Gastroesophageal sphincter (tissue), 4 donors: ENCODE measurements around the gene CAMKK1. TPM values are rescaled to one million over a fixed set of nuclear protein-coding genes. Genes with fewer than 3 reads are reported as not detected.
A peak's percentile ranks its signal among the peaks of the same experiment; 100 is the strongest.

Experiments
- ATAC-seq: fragments of 150-250 bp; one replicate; pipeline ENCODE4 v1.9.1; 2016; ENCODE audit warnings: mild to moderate bottlenecking, moderate library complexity
- H3K27ac ChIP-seq, 4 donors: fragments of 200-600 bp; sonication (generic) in 3 of 4; 1 replicate in 3 of 4; 2 replicates in 1 of 4; pipeline ENCODE4 v1.5.1; 2016 to 2019
- H3K27me3 ChIP-seq: fragments of 200-600 bp; sonication (generic); one replicate; pipeline ENCODE4 v1.5.1; 2019
- H3K36me3 ChIP-seq, 2 donors: fragments of 200-600 bp; sonication (generic); one replicate each; pipeline ENCODE4 v1.5.1; 2019; ENCODE audit warnings: control low read depth in 1 of 2
- H3K4me1 ChIP-seq, 3 donors: fragments of 200-600 bp; sonication (generic); 1 replicate in 2 of 3; 2 replicates in 1 of 3; pipeline ENCODE4 v1.5.1; 2016 to 2019; ENCODE audit warnings: control low read depth in 2 of 3
- H3K4me3 ChIP-seq, 2 donors: fragments of 200-600 bp; sonication (generic); one replicate each; pipeline ENCODE4 v1.5.1; 2019; ENCODE audit warnings: mild to moderate bottlenecking in 1 of 2, moderate library complexity in 1 of 2
- H3K9me3 ChIP-seq, 3 donors: fragments of 200-600 bp; sonication (generic); one replicate each; pipeline ENCODE4 v1.5.1; 2017 to 2019; ENCODE audit warnings: control low read depth in 2 of 3
- CTCF ChIP-seq, 4 experiments: fragments of 200-600 bp in 2 of 4; fragments of 450-650 bp in 2 of 4; sonication (generic) in 1 of 4; IDR thresholded peaks; one replicate each; pipeline ENCODE4 v1.5.1; 2017 to 2019; ENCODE audit warnings: antibody characterized with exemption in 4 of 4, mild to moderate bottlenecking in 2 of 4, moderate library complexity in 2 of 4
- EP300 ChIP-seq: sonication (generic); formaldehyde crosslinking; IDR thresholded peaks from one replicate; pipeline ENCODE4 v1.6.1; 2017; ENCODE audit warnings: antibody characterized with exemption, mild to moderate bottlenecking
- POLR2A ChIP-seq, 2 donors: fragments of 450-650 bp; IDR thresholded peaks; one replicate each; pipeline ENCODE4 v1.6.1; 2017; ENCODE audit warnings: antibody characterized with exemption in 2 of 2, mild to moderate bottlenecking in 2 of 2, moderate library complexity in 1 of 2
- POLR2AphosphoS5 ChIP-seq: sonication (generic); formaldehyde crosslinking; IDR thresholded peaks from one replicate; pipeline ENCODE4 v1.6.1; 2017; ENCODE audit warnings: antibody characterized with exemption
- WGBS, 2 donors: methylation state at CpG; one replicate each; pipeline ENCODE4 v1.1.5; 2018; ENCODE audit warnings: low coverage in 1 of 2; 5-methylcytosine and 5-hydroxymethylcytosine counted together
- total RNA-seq, 4 donors: library from RNA; depleted of rRNA; stranded (reverse); fragments of >200 nt; gene quantifications; one replicate each; pipeline ENCODE4 v1.1.0, GENCODE V29; 2016

The CAMKK1 gene
- total RNA-seq, 4 donors from 2014 or later = 3.4 to 7.1 (median 3.8) TPM

GRCh38 chr17:3935140-3935542, 42.3 kb upstream of the CAMKK1 start:
- H3K36me3 ChIP-seq = peaks cover 0 to 31% of the 10 kb centered on the region in 2 donors
- no peaks in the 10 kb centered on the region for H3K4me1 ChIP-seq
- H3K9me3 ChIP-seq = no peaks in the 10 kb centered on the region
- WGBS, 2 donors = 15% methylated on average over 6 of the region's 10 CpGs; no CpG with 5 or more reads in 1 of the 2 donors
- TF ChIP-seq POLR2AphosphoS5 (no peak), CTCF (IDR thresholded peaks at IDR 0.05) (peak in 3 of 4 experiments; percentile 51 to 77 (median 72))
- H3K4me3 ChIP-seq = no peak overlapping the region
- ATAC-seq = peak; percentile 71
- H3K27ac ChIP-seq = no peak overlapping the region
- no peaks in the 10 kb centered on the region for H3K27me3 ChIP-seq

DNA sequence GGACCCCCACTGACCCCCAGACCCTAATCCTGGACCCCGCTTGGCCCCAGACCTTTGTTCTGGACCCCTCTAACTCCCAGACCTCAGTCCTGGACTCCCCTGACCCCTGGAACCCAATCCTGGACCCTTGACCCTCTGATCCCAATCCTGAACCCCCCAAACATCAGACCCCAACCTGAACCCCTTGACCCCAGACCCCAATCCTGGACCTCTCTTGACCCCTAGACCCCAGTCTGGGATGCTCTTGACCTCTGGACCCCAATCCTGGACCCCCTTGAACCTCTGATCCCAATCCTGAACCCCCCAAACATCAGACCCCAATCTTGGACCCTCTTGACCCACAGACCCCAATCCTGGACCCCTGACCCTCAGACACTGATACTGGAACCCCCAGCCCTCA, 36.9 kb upstream of the CAMKK1 start:
- ATAC-seq = no peak
- no peak overlapping the region for H3K4me3 ChIP-seq
- no peaks in the 10 kb centered on the region for H3K27me3 ChIP-seq
- WGBS, 2 donors = 88% methylated on average over 1 of the region's 1 CpG; no CpG with 5 or more reads in 1 of the 2 donors
- peaks cover 0 to 10% of the 10 kb centered on the region in 2 donors for H3K36me3 ChIP-seq
- TF ChIP-seq CTCF (IDR thresholded peaks at IDR 0.05) (no peak), POLR2A (IDR thresholded peaks at IDR 0.05) (no peak), EP300 (no peak), POLR2AphosphoS5 (no peak)
- H3K9me3 ChIP-seq = no peaks in the 10 kb centered on the region
- no peak overlapping the region for H3K27ac ChIP-seq
- peaks cover 0 to 6% (median 0%) of the 10 kb centered on the region in 3 donors for H3K4me1 ChIP-seq

DNA sequence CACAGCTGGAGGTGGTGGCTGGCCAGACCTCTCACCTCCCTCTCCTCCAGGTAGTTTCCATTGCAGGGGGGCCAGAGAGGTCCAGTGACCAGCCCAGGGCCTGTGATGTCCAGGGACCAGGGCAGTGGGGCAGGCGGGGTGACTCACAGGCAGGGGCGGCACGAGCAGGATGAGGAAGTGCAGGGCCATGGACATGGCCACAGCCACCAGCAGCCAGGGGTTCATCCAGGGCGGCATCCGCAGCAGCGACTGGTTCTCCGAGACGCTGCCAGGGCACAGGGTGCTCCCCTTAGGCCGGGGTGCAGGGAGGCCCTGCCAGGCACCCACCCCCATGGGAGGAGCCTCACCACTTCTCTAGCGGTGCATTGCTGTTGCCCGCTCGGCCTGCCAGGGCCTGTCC, 36.3 kb upstream of the CAMKK1 start:
- H3K4me3 ChIP-seq = no peak overlapping the region
- peaks cover 0 to 12% (median 0%) of the 10 kb centered on the region in 3 donors for H3K4me1 ChIP-seq
- 98% methylated on average over 7 of the region's 12 CpGs; no CpG with 5 or more reads in 1 of the 2 donors for WGBS, 2 donors
- H3K27me3 ChIP-seq = no peaks in the 10 kb centered on the region
- no peak for ATAC-seq
- H3K36me3 ChIP-seq = peaks cover 0 to 10% of the 10 kb centered on the region in 2 donors
- H3K9me3 ChIP-seq = no peaks in the 10 kb centered on the region
- TF ChIP-seq EP300 (no peak), POLR2AphosphoS5 (no peak), POLR2A (IDR thresholded peaks at IDR 0.05) (no peak), CTCF (IDR thresholded peaks at IDR 0.05) (no peak)
- H3K27ac ChIP-seq = no peak overlapping the region

DNA sequence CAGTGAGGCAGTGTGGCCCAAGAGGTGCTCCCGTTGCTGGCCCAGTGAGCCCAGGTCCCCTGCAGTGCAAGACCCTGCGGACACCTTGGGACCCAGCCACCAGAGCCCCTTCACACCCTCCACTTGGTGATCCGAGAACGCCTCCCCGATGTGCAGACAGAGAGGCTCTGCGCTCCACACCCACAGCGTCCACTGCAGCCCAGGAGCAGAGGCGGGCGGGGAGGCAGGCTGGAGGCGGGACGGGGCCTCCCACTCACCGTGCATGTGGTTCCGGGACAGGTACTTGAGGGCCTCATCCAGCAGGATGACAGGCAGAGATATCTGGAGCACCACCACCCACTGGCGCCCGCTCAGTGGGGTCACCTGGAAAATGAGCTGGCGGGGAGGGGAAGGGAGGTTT, 35.6 kb upstream of the CAMKK1 start:
- 93 to 100% methylated on average over 1 to 3 of the region's 16 CpGs for WGBS, 2 donors
- Histone ChIP-seq H3K4me1 (peaks cover 0 to 15% (median 0%) of the 10 kb centered on the region in 3 donors), H3K36me3 (peaks cover 0 to 10% of the 10 kb centered on the region in 2 donors), H3K27ac (no peak overlapping the region), H3K27me3 (no peaks in the 10 kb centered on the region), H3K9me3 (no peaks in the 10 kb centered on the region), H3K4me3 (no peak overlapping the region)
- no peak for ATAC-seq
- TF ChIP-seq EP300 = no peak
- TF ChIP-seq POLR2AphosphoS5 = no peak

DNA sequence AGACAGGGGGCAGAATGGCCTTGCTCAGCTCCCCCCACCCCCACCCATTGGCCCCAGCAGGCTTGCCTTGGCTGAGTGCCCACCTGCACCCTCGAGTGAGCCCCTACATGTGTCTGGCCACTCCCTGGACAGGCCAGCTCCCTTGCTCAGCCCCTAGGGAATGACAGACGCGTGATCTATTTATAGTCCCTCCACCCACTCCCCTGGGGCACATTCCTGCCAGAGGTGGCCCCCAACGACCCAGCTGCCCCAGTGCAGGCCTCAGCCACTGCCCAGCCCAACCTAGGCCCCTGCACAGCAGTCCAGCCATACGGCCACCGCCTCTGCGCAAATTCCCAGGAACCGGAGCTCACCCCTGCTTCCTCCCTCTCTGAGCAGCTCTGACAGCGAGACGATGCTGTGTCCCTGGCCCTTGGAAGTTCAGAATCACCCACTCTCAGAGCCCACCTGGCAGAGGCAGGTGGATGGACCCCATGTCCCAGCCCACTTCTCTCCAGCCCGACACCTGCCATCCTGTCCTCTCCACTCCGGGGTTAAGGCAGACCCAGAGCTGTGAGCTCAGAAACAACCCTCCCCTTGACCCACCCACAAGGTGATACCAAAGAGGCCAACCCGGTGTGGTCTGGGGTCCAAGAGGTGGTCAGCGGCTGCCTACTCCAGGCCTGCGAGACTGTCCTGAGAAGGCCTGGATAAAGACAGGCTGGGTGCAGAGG, 34.9 kb upstream of the CAMKK1 start:
- Histone ChIP-seq H3K27me3 (no peaks in the 10 kb centered on the region), H3K9me3 (no peaks in the 10 kb centered on the region), H3K36me3 (peaks cover 0 to 10% of the 10 kb centered on the region in 2 donors), H3K4me3 (no peak overlapping the region), H3K27ac (peak overlapping the region in 2 of 4 donors; percentile 6 to 32), H3K4me1 (peaks cover 0 to 15% (median 0%) of the 10 kb centered on the region in 3 donors)
- TF ChIP-seq EP300 = no peak
- TF ChIP-seq CTCF (IDR thresholded peaks at IDR 0.05) = no peak
- no peak for TF ChIP-seq POLR2AphosphoS5
- no peak for TF ChIP-seq POLR2A (IDR thresholded peaks at IDR 0.05)
- WGBS, 2 donors = no CpG with 5 or more reads among the region's 15 CpGs
- no peak for ATAC-seq
